ENCODE data around the gene MEDAG. TPM values are rescaled to one million over a fixed set of nuclear protein-coding genes. Genes with fewer than 3 reads are reported as not detected.

Gene MEDAG
- total RNA-seq, 4 donors from 2014 or later: 16.8 to 189 (median 38.4) TPM

DNA sequence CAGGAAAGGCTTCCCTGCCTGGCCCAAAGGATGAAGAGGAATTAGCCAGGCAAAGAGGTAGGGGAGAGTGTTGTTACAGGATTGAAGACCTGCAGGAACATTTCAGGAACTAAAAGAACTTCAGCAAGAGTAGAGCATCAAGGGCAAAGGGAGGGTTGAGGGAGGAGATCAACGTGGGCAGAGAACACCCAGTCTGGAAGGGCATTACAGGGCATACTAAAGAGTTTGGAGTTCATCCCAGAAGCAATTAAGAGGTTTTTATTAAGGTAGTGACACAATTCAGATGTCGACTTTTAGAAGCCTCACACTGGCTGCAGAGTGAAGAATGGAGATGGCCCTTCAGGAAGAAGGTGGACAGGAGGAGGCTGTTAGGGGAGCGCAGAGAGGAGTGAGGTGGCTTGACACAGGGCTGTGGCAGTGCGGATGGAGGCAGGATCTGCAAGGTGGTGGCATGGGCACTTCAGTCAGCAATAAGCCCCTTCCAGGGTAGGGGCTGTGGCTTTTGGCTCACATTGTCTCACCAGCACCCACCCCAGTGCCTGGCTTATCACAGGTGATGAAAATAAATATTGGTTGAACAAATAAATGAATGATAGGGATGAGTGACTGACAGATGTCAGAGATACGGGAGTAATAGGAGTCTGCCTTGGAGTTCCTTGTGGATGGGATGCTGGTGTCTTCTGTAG, 51.3 kb downstream of the MEDAG start:
- TF ChIP-seq POLR2A (IDR thresholded peaks at IDR 0.05) (no peak), EP300 (IDR thresholded peaks at IDR 0.05) (no peak), POLR2AphosphoS5 (IDR thresholded peaks at IDR 0.05) (no peak)
- TF ChIP-seq, protein P1, sequence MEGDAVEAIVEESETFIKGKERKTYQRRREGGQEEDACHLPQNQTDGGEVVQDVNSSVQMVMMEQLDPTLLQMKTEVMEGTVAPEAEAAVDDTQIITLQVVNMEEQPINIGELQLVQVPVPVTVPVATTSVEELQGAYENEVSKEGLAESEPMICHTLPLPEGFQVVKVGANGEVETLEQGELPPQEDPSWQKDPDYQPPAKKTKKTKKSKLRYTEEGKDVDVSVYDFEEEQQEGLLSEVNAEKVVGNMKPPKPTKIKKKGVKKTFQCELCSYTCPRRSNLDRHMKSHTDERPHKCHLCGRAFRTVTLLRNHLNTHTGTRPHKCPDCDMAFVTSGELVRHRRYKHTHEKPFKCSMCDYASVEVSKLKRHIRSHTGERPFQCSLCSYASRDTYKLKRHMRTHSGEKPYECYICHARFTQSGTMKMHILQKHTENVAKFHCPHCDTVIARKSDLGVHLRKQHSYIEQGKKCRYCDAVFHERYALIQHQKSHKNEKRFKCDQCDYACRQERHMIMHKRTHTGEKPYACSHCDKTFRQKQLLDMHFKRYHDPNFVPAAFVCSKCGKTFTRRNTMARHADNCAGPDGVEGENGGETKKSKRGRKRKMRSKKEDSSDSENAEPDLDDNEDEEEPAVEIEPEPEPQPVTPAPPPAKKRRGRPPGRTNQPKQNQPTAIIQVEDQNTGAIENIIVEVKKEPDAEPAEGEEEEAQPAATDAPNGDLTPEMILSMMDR (IDR thresholded peaks at IDR 0.05): no peak
- ATAC-seq: no peak
- Histone ChIP-seq H3K27ac (no peak overlapping the region), H3K4me1 (no peaks in the 10 kb centered on the region), H3K9me3 (peaks cover 0 to 18% (median 0%) of the 10 kb centered on the region in 3 donors), H3K36me3 (no peaks in the 10 kb centered on the region), H3K27me3 (no peaks in the 10 kb centered on the region), H3K4me3 (no peak overlapping the region)
- WGBS, 2 donors (ENCODE audit: low coverage in 1 of 2): 52 to 75% methylated on average over 3 to 5 of the region's 5 CpGs

- Histone ChIP-seq H3K4me1 (no peaks in the 10 kb centered on the region), H3K36me3 (no peaks in the 10 kb centered on the region), H3K4me3 (no peak overlapping the region), H3K27me3 (no peaks in the 10 kb centered on the region), H3K27ac (no peak overlapping the region), H3K9me3 (peaks cover 0 to 18% (median 0%) of the 10 kb centered on the region in 3 donors)
- ATAC-seq: no peak
- 82 to 88% methylated on average over 1 of the region's 1 CpG for WGBS, 2 donors (ENCODE audit: low coverage in 1 of 2)
- TF ChIP-seq, protein P1 (IDR thresholded peaks at IDR 0.05): no peak
- TF ChIP-seq POLR2AphosphoS5 (IDR thresholded peaks at IDR 0.05): no peak
- no peak for TF ChIP-seq POLR2A (IDR thresholded peaks at IDR 0.05)
- no peak for TF ChIP-seq EP300 (IDR thresholded peaks at IDR 0.05)
These were observed 53.6 kb downstream of the MEDAG start for GRCh38 chr13:30959678-30960077.

DNA sequence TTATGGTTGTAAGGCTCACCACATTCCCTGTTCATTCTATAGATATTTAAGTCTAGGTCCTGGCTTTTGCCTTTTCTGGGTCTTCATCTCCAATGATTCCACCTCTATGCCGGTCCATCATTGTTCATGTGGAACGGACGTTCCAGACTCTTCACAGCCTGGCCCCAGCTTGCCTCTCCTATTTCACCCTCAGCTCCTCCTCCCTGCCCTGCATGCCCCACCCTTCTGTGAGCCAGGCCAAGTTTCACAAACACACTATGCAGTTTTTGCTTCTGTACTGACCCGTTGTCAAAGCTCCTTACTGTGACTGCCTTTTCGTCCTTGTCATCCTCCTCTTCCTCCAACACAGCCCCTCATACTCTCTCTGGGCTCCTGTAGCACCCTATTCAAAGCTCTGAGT, 57.7 kb downstream of the MEDAG start:
- ATAC-seq: no peak
- no peak for TF ChIP-seq POLR2A (IDR thresholded peaks at IDR 0.05)
- TF ChIP-seq, protein P1 (IDR thresholded peaks at IDR 0.05): no peak
- no peak for TF ChIP-seq EP300 (IDR thresholded peaks at IDR 0.05)
- no peak for TF ChIP-seq POLR2AphosphoS5 (IDR thresholded peaks at IDR 0.05)
- H3K4me1 ChIP-seq: no peaks in the 10 kb centered on the region
- no peak overlapping the region for H3K4me3 ChIP-seq
- no peak overlapping the region for H3K27ac ChIP-seq
- no peaks in the 10 kb centered on the region for H3K27me3 ChIP-seq
- no peaks in the 10 kb centered on the region for H3K36me3 ChIP-seq
- peaks cover 0 to 18% (median 0%) of the 10 kb centered on the region in 3 donors for H3K9me3 ChIP-seq
- 25 to 51% methylated on average over 5 of the region's 5 CpGs for WGBS, 2 donors (ENCODE audit: low coverage in 1 of 2)

DNA sequence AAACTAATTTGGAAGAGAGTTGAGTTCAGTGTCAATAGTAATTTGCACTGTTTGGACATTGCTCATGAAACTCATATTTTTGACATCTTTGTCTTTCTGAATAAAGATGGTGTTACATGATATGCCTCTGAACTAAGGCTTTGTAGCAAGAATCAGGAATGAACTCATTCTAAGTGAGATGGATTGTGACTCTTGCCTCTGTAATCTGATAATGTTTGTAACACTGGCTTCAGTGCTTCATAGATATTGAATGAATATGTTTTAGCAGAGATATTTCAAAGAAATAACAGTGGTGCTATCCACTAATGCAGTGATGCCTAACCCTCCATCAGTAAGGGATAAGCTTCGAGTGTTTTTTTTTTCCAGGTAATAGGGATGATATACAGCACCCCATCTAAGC, 59.3 kb downstream of the MEDAG start:
- TF ChIP-seq POLR2AphosphoS5 (IDR thresholded peaks at IDR 0.05): no peak
- TF ChIP-seq, protein P1 (IDR thresholded peaks at IDR 0.05): no peak
- H3K4me1 ChIP-seq: peaks cover 0 to 11% (median 0%) of the 10 kb centered on the region in 3 donors
- H3K27ac ChIP-seq: no peak overlapping the region
- H3K4me3 ChIP-seq: no peak overlapping the region
- no peaks in the 10 kb centered on the region for H3K27me3 ChIP-seq
- 92 to 100% methylated on average over 1 of the region's 1 CpG for WGBS, 2 donors (ENCODE audit: low coverage in 1 of 2)
- H3K36me3 ChIP-seq: no peaks in the 10 kb centered on the region
- ATAC-seq: no peak
- peaks cover 0 to 6% (median 0%) of the 10 kb centered on the region in 3 donors for H3K9me3 ChIP-seq

- Histone ChIP-seq H3K36me3 (no peaks in the 10 kb centered on the region), H3K27me3 (no peaks in the 10 kb centered on the region), H3K4me1 (peaks cover 0 to 18% (median 0%) of the 10 kb centered on the region in 3 donors), H3K4me3 (no peak overlapping the region), H3K27ac (no peak overlapping the region), H3K9me3 (peaks cover 0 to under 1% (median 0%) of the 10 kb centered on the region in 3 donors)
- WGBS, 2 donors (ENCODE audit: low coverage in 1 of 2): 75 to 91% methylated on average over 1 to 2 of the region's 3 CpGs
- TF ChIP-seq, protein P1 (IDR thresholded peaks at IDR 0.05): no peak
- TF ChIP-seq EP300 (IDR thresholded peaks at IDR 0.05): no peak
- TF ChIP-seq POLR2A (IDR thresholded peaks at IDR 0.05): no peak
- TF ChIP-seq POLR2AphosphoS5 (IDR thresholded peaks at IDR 0.05): no peak
- no peak for ATAC-seq
These were observed 60.0 kb downstream of the MEDAG start for GRCh38 chr13:30966101-30966500.

All from gastroesophageal sphincter (tissue), 4 donors.